Measurements from ENCODE around the gene PHF2.

Gene PHF2

DNA sequence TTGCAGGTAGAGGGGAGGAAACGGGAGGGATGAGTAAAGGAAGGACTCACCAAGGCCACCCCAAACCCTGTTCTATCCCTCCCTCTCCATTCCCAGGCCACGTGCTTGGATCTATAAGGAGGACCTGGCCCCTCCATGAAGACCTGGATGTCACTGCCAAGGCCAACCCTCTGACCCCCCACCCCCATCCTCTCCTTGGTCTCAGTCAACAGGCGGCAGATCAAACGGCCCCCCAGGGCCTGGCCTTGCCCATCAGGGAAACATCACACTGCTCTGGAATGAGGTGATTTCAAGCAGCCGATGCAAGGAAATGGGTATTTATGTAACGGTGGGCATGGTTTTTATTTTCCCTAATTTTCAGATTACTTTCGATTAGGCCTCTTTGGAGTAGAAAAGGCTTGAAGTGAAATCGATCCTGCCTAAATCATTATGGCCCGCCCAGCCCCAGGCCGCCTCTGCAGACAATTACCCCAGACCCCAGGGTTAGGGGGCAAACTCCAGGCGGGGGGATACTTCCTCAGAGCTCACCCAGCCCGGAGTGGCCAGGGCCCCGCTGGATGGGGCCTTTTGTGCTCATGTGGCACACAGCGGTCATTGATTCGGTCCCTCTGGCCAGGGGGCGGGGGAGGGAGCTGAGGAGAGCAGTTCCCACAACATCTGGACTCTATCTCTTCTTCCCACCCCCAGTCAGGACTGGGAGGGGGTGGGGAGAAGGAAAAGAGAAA is 125.3 kb downstream of the PHF2 start:
- Histone ChIP-seq H3K27ac (ENCODE audit: low read depth, low read length) (no peak overlapping the region), H3K4me1 (ENCODE audit: control insufficient read depth in 1 of 2, insufficient read depth in 2 of 2, low read length in 2 of 2) (no peaks in the 10 kb centered on the region), H3K9me3 (ENCODE audit: control insufficient read depth in 1 of 2, low read length in 2 of 2) (no peaks in the 10 kb centered on the region), H3K9ac (ENCODE audit: low read depth in 1 of 2, low read length in 2 of 2) (no peak overlapping the region), H3K36me3 (ENCODE audit: control insufficient read depth in 1 of 2, insufficient read depth in 2 of 2, low read length in 2 of 2) (no peaks in the 10 kb centered on the region), H3K4me3 (ENCODE audit: low read depth in 1 of 2, low read length in 2 of 2) (no peak overlapping the region), H3K27me3 (ENCODE audit: control insufficient read depth in 1 of 2, insufficient read depth in 2 of 2, low read length in 2 of 2) (no peaks in the 10 kb centered on the region)

- no peak overlapping the region for H3K27ac ChIP-seq (ENCODE audit: low read depth, low read length)
- no peak overlapping the region for H3K4me3 ChIP-seq (ENCODE audit: low read depth in 1 of 2, low read length in 2 of 2)
- H3K36me3 ChIP-seq (ENCODE audit: control insufficient read depth in 1 of 2, insufficient read depth in 2 of 2, low read length in 2 of 2) = no peaks in the 10 kb centered on the region
- no peaks in the 10 kb centered on the region for H3K4me1 ChIP-seq (ENCODE audit: control insufficient read depth in 1 of 2, insufficient read depth in 2 of 2, low read length in 2 of 2)
- H3K9me3 ChIP-seq (ENCODE audit: control insufficient read depth in 1 of 2, low read length in 2 of 2) = peaks cover 0 to under 1% of the 10 kb centered on the region in 2 donors
- H3K27me3 ChIP-seq (ENCODE audit: control insufficient read depth in 1 of 2, insufficient read depth in 2 of 2, low read length in 2 of 2) = no peaks in the 10 kb centered on the region
- H3K9ac ChIP-seq (ENCODE audit: low read depth in 1 of 2, low read length in 2 of 2) = no peak overlapping the region
These were observed 125.9 kb downstream of the PHF2 start for GRCh38 chr9:93702261-93702660.

- no peak overlapping the region for H3K9ac ChIP-seq (ENCODE audit: low read depth in 1 of 2, low read length in 2 of 2)
- H3K27ac ChIP-seq (ENCODE audit: low read depth, low read length) = no peak overlapping the region
These were observed 132.1 kb downstream of the PHF2 start for GRCh38 chr9:93708289-93708986.

GRCh38 chr9:93708987-93709302 is 132.6 kb downstream of the PHF2 start:
- no peaks in the 10 kb centered on the region for H3K4me1 ChIP-seq (ENCODE audit: control insufficient read depth in 1 of 2, insufficient read depth in 2 of 2, low read length in 2 of 2)
- H3K27ac ChIP-seq (ENCODE audit: low read depth, low read length) = no peak overlapping the region
- H3K36me3 ChIP-seq (ENCODE audit: control insufficient read depth in 1 of 2, insufficient read depth in 2 of 2, low read length in 2 of 2) = no peaks in the 10 kb centered on the region
- H3K9me3 ChIP-seq (ENCODE audit: control insufficient read depth in 1 of 2, low read length in 2 of 2) = peaks cover 0 to 4% of the 10 kb centered on the region in 2 donors
- no peak overlapping the region for H3K9ac ChIP-seq (ENCODE audit: low read depth in 1 of 2, low read length in 2 of 2)
- no peaks in the 10 kb centered on the region for H3K27me3 ChIP-seq (ENCODE audit: control insufficient read depth in 1 of 2, insufficient read depth in 2 of 2, low read length in 2 of 2)
- H3K4me3 ChIP-seq (ENCODE audit: low read depth in 1 of 2, low read length in 2 of 2) = no peak overlapping the region

More at GRCh38 chr9:93708289-93708986, 132.1 kb downstream of the PHF2 start:
- Histone ChIP-seq H3K4me3 (ENCODE audit: low read depth in 1 of 2, low read length in 2 of 2) (no peak overlapping the region), H3K9me3 (ENCODE audit: control insufficient read depth in 1 of 2, low read length in 2 of 2) (peaks cover 0 to 4% of the 10 kb centered on the region in 2 donors), H3K27me3 (ENCODE audit: control insufficient read depth in 1 of 2, insufficient read depth in 2 of 2, low read length in 2 of 2) (no peaks in the 10 kb centered on the region), H3K36me3 (ENCODE audit: control insufficient read depth in 1 of 2, insufficient read depth in 2 of 2, low read length in 2 of 2) (no peaks in the 10 kb centered on the region), H3K4me1 (ENCODE audit: control insufficient read depth in 1 of 2, insufficient read depth in 2 of 2, low read length in 2 of 2) (no peaks in the 10 kb centered on the region)

DNA sequence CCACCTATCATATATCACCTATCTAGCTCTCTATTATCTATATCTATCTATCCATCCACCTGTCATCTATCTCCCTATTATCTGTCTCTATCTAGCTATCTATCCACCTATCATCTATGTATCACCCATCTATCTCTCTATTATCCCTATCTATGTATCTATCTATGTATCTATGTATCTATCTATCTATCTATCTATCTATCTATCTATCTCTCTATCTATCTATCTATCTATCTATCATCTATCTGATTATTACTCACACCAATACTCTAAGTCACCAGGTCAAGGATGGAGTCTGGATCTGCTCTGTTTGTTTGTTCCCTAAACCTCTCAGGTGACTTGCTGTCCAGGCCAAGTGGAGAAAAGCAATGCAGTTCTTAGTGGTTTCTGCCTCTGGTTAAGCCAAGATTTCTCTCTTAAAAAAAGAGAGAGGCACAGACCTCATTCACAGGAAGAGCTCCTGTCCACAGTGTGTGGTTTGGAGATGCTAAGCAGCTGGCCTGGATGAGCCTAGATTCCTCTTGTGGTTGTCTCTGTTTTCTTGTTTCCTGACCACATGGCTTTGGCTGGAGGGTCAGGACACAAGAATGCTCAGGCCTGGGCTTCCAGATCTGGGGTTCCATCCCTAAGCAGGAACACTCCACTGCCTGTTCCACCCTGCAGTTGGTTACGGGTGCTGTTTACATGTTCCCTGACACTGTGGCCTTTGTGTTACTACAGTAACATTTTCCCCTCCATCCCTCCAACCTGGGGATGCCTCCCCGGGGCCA is 133.4 kb downstream of the PHF2 start:
- no peak overlapping the region for H3K4me3 ChIP-seq (ENCODE audit: low read depth in 1 of 2, low read length in 2 of 2)
- no peaks in the 10 kb centered on the region for H3K4me1 ChIP-seq (ENCODE audit: control insufficient read depth in 1 of 2, insufficient read depth in 2 of 2, low read length in 2 of 2)
- H3K9ac ChIP-seq (ENCODE audit: low read depth in 1 of 2, low read length in 2 of 2) = no peak overlapping the region
- H3K27me3 ChIP-seq (ENCODE audit: control insufficient read depth in 1 of 2, insufficient read depth in 2 of 2, low read length in 2 of 2) = no peaks in the 10 kb centered on the region
- no peak overlapping the region for H3K27ac ChIP-seq (ENCODE audit: low read depth, low read length)
- H3K9me3 ChIP-seq (ENCODE audit: control insufficient read depth in 1 of 2, low read length in 2 of 2) = peaks cover 0 to 4% of the 10 kb centered on the region in 2 donors
- no peaks in the 10 kb centered on the region for H3K36me3 ChIP-seq (ENCODE audit: control insufficient read depth in 1 of 2, insufficient read depth in 2 of 2, low read length in 2 of 2)

DNA sequence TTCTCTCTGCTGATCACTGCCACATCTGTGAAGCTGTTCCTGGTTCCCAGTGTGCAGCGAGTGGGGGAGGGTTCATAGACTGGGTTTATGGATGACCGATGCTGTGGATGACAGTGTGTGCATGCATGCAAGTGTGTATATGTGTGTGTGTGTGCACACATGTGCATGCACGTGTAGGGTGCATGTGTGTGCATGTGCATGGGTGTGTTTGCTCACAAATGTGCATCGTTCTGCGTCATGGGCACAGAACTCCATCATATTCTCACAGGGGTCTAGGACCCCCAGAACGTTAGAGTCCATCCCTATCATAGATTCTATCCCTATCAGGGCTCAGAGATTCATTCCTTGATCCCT is 134.0 kb downstream of the PHF2 start:
- no peak overlapping the region for H3K9ac ChIP-seq (ENCODE audit: low read depth in 1 of 2, low read length in 2 of 2)

GRCh38 chr9:93711002-93711401 is 134.6 kb downstream of the PHF2 start:
- peaks cover 0 to 4% of the 10 kb centered on the region in 2 donors for H3K9me3 ChIP-seq (ENCODE audit: control insufficient read depth in 1 of 2, low read length in 2 of 2)
- H3K4me1 ChIP-seq (ENCODE audit: control insufficient read depth in 1 of 2, insufficient read depth in 2 of 2, low read length in 2 of 2) = no peaks in the 10 kb centered on the region
- H3K4me3 ChIP-seq (ENCODE audit: low read depth in 1 of 2, low read length in 2 of 2) = no peak overlapping the region
- no peaks in the 10 kb centered on the region for H3K36me3 ChIP-seq (ENCODE audit: control insufficient read depth in 1 of 2, insufficient read depth in 2 of 2, low read length in 2 of 2)
- H3K27ac ChIP-seq (ENCODE audit: low read depth, low read length) = no peak overlapping the region
- no peak overlapping the region for H3K9ac ChIP-seq (ENCODE audit: low read depth in 1 of 2, low read length in 2 of 2)
- no peaks in the 10 kb centered on the region for H3K27me3 ChIP-seq (ENCODE audit: control insufficient read depth in 1 of 2, insufficient read depth in 2 of 2, low read length in 2 of 2)

More for the DNA sequence above, 134.0 kb downstream of the PHF2 start:
- no peaks in the 10 kb centered on the region for H3K4me1 ChIP-seq (ENCODE audit: control insufficient read depth in 1 of 2, insufficient read depth in 2 of 2, low read length in 2 of 2)
- H3K27ac ChIP-seq (ENCODE audit: low read depth, low read length) = no peak overlapping the region
- peaks cover 0 to 4% of the 10 kb centered on the region in 2 donors for H3K9me3 ChIP-seq (ENCODE audit: control insufficient read depth in 1 of 2, low read length in 2 of 2)
- no peaks in the 10 kb centered on the region for H3K36me3 ChIP-seq (ENCODE audit: control insufficient read depth in 1 of 2, insufficient read depth in 2 of 2, low read length in 2 of 2)
- H3K27me3 ChIP-seq (ENCODE audit: control insufficient read depth in 1 of 2, insufficient read depth in 2 of 2, low read length in 2 of 2) = no peaks in the 10 kb centered on the region
- no peak overlapping the region for H3K4me3 ChIP-seq (ENCODE audit: low read depth in 1 of 2, low read length in 2 of 2)

GRCh38 chr9:93712896-93713295 is 136.5 kb downstream of the PHF2 start:
- H3K36me3 ChIP-seq (ENCODE audit: control insufficient read depth in 1 of 2, insufficient read depth in 2 of 2, low read length in 2 of 2) = no peaks in the 10 kb centered on the region
- H3K9ac ChIP-seq (ENCODE audit: low read depth in 1 of 2, low read length in 2 of 2) = no peak overlapping the region
- H3K27ac ChIP-seq (ENCODE audit: low read depth, low read length) = no peak overlapping the region
- H3K9me3 ChIP-seq (ENCODE audit: control insufficient read depth in 1 of 2, low read length in 2 of 2) = no peaks in the 10 kb centered on the region
- H3K27me3 ChIP-seq (ENCODE audit: control insufficient read depth in 1 of 2, insufficient read depth in 2 of 2, low read length in 2 of 2) = no peaks in the 10 kb centered on the region
- no peaks in the 10 kb centered on the region for H3K4me1 ChIP-seq (ENCODE audit: control insufficient read depth in 1 of 2, insufficient read depth in 2 of 2, low read length in 2 of 2)
- H3K4me3 ChIP-seq (ENCODE audit: low read depth in 1 of 2, low read length in 2 of 2) = no peak overlapping the region

DNA sequence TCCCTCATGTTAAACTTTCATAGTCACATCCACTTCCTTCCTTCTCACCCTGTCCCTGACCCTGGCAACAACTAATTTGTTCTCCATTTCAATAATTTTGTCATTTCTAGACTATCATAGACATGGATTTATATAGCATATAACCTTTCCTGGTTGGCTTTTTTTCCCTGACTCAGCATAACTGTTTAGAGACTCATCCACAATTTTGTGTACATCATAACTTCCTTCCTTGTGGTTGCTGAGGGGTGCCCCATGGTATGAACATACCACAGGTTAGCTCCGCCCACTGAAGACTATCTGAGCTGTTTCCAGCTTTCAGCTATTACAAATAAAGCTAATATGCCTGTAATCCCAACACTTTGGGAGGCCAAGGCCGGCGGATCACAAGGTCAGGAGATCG is 137.3 kb downstream of the PHF2 start:
- no peaks in the 10 kb centered on the region for H3K36me3 ChIP-seq (ENCODE audit: control insufficient read depth in 1 of 2, insufficient read depth in 2 of 2, low read length in 2 of 2)
- no peaks in the 10 kb centered on the region for H3K27me3 ChIP-seq (ENCODE audit: control insufficient read depth in 1 of 2, insufficient read depth in 2 of 2, low read length in 2 of 2)
- no peaks in the 10 kb centered on the region for H3K4me1 ChIP-seq (ENCODE audit: control insufficient read depth in 1 of 2, insufficient read depth in 2 of 2, low read length in 2 of 2)
- no peak overlapping the region for H3K9ac ChIP-seq (ENCODE audit: low read depth in 1 of 2, low read length in 2 of 2)
- no peak overlapping the region for H3K4me3 ChIP-seq (ENCODE audit: low read depth in 1 of 2, low read length in 2 of 2)
- no peaks in the 10 kb centered on the region for H3K9me3 ChIP-seq (ENCODE audit: control insufficient read depth in 1 of 2, low read length in 2 of 2)
- H3K27ac ChIP-seq (ENCODE audit: low read depth, low read length) = no peak overlapping the region

GRCh38 chr9:93721417-93721965 is 145.1 kb downstream of the PHF2 start:
- Histone ChIP-seq H3K4me3 (ENCODE audit: low read depth in 1 of 2, low read length in 2 of 2) (no peak overlapping the region), H3K27me3 (ENCODE audit: control insufficient read depth in 1 of 2, insufficient read depth in 2 of 2, low read length in 2 of 2) (no peaks in the 10 kb centered on the region), H3K9me3 (ENCODE audit: control insufficient read depth in 1 of 2, low read length in 2 of 2) (peaks cover 4 to 5% of the 10 kb centered on the region in 2 donors), H3K36me3 (ENCODE audit: control insufficient read depth in 1 of 2, insufficient read depth in 2 of 2, low read length in 2 of 2) (no peaks in the 10 kb centered on the region), H3K4me1 (ENCODE audit: control insufficient read depth in 1 of 2, insufficient read depth in 2 of 2, low read length in 2 of 2) (no peaks in the 10 kb centered on the region), H3K27ac (ENCODE audit: low read depth, low read length) (no peak overlapping the region), H3K9ac (ENCODE audit: low read depth in 1 of 2, low read length in 2 of 2) (no peak overlapping the region)
